ENCODE results near the gene KCNS3.
A peak's percentile ranks its signal among the peaks of the same experiment; 100 is the strongest.

The KCNS3 gene

DNA sequence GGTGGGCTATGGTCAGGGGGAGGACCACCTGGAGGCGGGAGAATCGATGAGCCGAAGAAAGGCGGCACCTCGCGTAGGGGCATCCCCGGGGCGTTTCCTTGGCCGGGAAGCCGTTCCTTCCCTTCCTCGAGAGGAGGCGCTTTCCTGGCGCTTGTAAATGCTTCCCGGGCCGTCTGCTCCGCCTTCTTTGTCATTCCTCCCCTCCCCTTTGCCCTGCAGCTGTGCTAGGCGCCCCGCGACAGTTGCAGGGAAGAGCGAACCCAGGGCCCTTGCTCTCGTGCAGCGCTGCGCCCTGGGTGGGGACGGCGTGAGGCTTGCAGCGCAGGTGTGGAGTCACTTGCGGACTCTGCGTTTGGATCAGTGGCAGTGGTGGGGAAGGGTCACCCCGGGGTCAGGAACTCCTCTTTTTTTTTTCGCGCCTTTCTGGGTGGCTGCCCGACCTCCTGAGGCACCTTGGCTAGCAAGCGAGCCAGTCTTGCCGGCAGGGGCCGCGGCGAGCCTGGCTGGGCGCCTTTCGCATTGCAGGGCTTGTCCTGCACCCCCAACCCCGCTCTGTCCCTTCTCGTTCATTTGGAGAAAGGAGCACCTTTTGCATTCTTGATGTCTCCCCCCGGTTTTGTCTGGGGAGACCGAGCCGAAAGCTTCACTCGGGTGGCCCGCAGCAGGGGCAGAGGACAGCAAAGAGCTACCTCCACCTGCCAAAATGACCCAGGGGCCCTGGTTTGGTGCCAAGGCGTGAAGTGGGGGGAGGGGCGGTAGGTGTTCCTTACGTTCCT is 858 bp downstream of the KCNS3 start:
- DNase-seq: no peak

DNA sequence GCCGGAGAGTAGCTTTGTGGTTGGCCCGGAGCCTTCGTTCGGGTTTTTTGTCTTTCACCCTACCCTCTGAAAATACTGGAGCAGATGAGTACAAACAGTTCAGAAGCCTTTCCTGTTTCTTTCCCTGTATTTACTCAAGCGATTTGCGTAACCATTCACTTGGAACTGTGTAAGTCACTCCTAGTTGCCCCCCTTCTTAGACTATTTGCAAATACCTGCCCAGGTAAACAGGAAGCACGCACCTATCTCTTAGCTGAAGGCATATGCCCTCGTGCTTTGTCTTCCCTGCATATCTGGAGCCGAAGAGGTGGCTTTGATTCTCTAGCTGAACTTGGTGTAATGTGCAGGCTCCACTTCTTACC is 1.4 kb downstream of the KCNS3 start:
- DNase-seq: no peak

DNA sequence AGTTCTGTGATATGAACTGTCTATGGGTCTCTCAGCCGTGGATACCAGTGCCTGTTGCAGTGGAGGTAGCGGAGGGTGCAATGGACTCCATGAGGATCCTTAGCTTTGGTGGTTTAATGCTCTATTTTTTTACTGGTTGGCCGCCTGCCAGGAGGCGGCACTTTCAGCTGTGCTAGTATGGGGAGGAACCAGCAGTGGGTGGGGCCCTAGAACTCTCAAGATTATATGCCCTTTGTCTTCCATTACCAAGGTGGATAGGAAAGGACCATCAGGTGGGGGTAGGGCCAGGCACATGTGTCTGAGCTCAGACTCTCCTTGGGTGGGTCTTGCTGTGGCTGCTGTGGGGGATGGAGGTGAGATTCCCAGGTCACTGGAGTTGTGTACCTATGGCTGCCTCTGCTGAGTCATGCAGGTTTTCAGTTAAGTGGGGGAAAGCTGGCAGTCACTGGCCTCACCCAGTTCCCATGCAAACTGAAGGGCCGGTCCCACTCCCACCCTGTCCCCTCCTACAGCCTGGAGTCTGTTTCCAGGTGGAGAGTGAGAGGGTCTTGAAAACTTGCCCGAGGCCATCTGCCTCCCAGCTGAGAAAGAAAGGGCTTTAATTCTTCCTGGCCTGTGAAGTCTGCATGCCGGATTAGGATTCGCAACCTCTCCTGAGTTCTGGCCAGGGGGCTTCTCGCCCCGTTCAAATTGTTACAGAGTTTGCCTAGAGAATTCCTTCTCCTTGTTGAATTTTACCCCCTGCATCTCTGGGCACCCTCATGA is 14.5 kb downstream of the KCNS3 start:
- DNase-seq: no peak

DNA sequence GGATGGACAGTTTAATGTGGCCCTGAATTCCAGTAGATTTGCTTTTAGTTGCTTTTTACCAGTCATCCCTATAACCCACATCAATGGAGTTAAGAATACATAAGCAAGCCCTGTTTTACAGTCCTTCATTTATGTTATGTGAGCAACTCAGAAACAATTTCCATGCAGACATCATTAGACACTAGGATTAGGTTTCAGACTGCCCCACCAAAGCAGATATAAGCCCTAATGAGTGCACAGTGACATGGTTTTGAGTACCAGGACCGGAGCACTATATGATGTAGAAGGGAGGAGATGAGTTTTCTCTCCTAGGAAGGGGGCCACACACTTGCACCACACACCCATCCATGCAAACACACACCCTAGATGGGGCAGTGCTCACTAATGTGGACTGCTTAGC is 15.5 kb downstream of the KCNS3 start:
- no peak for DNase-seq

DNA sequence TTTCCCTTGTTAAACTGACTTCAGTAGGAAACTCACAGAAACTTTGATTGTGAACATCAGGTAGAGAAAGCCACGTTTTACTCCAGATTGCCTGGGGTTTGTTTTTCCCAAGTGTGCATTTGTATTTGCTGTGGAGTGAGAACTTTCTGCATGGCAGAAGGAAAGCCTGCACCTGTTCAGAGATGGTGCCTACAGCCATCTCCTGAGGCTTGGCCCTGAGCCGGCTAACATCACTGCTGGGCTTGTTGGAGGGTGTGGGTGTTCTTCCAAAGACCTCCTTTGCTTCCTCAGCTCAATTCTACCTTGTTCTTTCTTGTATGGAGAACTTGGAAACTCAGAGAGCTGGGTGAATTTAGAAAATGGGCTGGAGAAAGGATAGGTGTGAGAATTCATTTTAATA is 16.1 kb downstream of the KCNS3 start:
- no peak for DNase-seq

DNA sequence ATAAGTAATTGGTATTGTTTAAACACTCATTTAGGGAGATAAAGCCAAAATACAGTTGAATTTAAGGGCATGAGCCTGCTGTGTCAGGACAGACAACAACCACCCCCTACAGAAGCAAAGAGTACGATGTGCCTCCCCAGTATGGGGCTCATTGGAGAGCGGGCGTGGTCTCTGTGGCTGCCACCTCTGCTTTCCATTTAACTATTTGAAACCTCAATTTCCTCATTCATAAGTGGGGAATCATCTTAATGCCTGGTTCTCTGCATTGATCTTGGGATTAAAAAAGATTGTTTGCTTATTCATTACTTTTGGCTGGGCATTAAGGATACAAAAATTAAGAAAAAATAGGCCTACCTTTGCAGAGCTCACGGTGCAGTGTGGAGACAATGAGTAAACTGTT is 21.4 kb downstream of the KCNS3 start:
- no peak for DNase-seq

DNA sequence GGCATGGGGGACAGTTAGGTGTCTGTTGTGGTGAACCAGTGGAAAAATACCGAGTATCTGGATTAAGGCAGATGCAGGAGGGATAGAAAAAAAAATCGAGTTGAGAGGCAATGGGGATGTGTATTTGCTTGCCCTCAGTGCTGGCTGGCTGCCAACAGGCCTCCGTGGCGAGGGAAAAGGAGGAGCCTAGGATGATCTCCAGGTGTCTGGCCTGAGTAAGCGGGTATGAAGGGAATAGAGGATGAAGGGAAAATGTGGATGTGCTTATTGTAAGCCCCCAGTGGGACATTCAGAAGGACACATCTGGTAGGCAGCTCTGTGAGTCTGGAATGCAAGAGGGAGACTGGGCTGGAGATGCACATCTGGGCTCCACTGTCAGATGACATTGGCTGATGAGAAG is 22.8 kb downstream of the KCNS3 start:
- no peak for DNase-seq

DNA sequence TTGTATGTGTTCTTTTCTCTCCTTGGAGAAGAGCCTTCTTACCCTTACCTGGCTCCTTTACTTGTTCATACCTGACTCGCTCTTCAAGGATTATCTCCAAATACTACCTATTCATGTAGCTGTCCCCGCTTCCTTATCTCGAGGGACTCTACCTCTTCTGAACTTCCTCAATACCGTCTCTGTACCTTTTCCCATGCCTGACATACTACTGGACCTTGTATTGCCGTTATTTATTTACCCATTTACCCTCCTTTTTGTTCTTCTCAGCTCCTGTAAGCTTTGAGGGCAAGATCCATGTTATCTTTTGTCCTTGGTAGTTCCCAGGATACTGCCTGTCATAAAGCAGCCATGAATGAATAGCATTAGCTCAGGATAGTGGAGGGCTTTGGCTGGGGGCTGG is 32.5 kb downstream of the KCNS3 start:
- no peak for DNase-seq

DNA sequence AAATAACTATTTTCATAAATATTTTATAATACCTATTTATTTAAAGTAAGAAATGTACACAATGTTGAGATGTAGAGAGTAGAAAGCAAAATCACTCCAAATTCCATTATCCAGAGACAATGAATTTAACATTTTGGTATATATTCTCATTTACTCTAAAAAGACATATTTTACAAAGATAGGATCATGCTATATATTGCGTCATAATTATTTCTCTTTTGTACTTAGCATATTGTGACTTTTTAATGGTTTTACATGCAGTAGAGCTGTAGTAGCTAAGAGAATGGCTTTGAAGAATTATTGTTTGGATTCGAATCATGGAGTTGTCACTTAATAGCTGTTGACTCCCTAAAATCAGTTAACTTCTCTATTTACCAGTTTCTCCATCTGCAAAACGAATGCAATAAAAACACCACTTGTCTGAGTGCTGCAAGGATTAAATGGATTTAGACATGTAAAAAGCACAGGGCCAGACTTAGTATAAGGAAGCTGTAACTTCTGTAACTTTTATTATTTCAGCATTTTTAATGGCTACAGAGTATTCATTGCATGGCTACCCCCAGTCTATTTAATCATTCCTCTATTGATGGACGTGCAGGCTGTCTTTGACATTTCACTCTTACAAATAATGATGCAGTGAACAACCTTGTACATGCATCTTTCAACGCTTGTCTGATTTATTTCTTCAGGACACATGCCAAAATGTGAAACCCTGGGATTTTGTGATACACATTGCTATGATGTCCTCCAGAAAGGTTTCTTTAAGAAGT is 33.2 kb downstream of the KCNS3 start:
- DNase-seq: no peak

DNA sequence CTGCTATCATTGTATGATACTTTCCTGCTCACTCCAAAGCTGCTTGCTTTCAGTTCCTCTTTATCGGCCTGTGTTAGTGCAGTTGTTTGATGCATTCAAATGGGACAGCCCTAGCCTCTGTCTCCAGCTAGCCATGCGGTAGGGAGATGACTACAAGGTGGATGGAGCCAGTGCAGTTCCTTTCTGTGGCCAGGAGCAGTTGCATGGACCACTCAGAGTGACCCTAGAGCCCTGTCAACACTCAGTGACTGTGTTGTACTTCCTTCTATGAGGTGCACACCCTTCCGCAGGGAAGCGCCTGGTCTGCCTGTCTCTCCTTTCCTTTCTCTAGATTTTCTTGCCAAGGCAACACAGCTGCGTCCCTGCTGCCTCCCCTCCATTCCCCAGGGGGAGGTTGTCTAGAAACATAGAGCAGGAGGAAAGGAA is 33.8 kb downstream of the KCNS3 start:
- no peak for DNase-seq

DNA sequence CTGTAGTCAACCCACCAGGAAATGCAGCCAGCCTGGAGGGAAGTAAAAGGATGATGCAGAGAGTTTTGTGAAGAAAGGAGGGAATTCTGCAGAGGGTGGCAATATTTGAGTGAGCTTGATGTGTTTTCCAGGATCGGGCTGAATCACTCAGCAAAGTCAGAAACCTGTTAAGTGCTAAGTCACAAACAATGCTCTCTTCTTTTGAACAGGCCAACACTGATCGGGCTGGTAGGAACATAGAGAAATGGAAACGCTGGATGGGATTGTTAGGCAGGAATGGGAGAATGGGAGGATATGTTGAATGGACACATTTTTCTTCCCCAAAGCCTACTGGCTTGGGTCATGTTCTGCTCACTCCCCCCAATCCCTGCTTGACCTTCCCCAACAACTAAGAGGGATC is 36.6 kb downstream of the KCNS3 start:
- no peak for DNase-seq

DNA sequence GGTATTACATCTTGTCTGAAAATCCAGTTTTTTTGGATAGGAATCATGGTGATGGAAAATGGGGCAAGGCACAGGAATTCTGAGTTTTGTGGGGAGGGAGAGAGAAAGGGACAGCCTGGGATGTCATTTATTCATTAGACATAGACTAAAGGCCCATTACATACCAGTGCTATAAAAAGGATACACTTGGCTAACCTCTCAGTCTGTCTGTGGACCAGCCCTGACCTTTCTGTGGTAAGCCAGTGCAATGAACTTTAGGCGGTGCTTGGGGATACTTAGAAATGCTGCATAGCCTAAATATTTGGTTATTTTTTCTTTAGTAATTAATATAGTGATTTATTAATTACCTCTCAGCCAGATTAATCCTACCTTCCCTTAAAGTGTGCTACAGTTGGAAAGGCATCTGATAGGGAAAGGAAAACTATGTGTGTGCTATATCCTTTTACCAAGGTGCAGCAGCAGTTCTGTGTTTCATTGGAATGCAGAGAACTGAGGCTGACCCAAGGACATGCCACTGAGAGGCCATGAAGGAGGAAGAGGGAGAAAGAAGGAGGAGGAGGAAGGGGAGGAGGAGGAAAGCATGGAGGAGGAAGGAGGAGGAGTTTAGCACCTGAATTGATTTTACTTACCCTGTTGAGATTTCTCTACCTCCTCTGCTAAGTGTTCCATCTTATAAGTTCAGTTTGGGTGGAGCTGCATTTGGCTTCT is 37.5 kb downstream of the KCNS3 start:
- no peak for DNase-seq

DNA sequence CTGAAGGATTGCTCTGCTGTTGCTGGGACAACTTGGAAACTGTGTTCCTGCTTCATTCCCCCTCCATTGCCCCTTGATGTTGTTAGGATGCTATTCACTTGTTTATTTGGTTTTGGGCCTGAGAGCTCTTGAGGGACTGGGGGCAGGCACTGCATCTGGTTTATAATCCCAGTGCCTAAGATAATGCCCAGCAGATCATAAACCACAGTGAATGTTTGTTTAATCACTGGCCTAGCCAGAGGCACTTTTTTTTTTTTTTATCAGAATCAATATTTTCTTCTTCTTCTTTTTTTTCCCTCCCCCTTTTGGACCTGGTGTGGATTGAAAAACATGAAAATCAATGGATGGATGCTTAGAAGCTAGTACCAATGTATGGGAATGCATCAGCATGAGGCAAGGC is 38.1 kb downstream of the KCNS3 start:
- no peak for DNase-seq

DNA sequence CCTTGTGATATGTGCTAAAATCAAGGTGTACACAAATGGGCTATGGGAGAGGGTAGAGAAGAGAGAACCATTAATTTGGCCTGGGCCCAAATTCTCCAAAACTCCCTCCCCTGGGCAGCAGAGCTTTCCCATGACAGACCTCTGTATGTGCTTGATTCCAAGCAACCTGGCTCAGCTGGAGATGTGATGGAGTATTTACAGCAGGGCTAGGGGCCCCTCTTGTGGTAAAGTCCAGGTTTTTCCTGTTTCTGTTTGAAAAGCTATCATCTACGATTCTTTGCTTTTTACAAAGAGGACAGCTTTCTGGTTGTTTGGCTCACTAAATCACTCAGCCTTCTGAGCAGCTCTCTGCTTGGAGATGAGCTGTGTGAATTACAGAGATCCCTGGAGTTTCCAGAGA is 40.3 kb downstream of the KCNS3 start:
- peak; percentile 3 for DNase-seq

DNA sequence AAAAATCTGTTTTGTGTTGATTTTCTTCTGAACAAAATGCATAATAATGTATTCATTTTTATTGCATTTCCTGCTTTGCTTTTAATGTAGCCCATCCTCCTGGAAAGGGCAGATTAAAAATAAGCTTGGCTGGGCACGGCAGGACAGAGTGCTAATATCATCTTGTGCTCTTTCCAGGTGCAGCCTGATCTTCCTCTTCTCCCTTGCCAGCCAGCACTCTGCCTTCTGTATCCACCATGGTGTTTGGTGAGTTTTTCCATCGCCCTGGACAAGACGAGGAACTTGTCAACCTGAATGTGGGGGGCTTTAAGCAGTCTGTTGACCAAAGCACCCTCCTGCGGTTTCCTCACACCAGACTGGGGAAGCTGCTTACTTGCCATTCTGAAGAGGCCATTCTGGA is 52.3 kb downstream of the KCNS3 start:
- DNase-seq: no peak

DNA sequence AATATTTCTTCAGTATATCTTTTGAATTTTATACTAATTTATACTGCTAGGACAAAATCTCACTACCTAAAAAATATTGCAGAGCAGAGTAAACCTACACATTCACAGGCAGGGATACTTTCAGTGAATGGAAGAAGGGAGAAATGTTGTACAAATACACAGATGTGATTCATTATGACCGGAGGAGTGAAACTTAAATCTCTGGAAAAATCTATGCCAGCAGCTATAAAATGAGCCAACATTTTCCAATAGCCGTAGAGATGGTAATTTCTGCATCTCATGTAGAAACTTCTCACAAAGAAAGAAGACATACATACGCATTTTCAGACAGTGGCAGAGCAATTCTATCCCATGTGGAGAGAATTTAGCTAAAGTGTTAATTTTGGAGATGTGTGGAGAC is 54.8 kb downstream of the KCNS3 start:
- no peak for DNase-seq

DNA sequence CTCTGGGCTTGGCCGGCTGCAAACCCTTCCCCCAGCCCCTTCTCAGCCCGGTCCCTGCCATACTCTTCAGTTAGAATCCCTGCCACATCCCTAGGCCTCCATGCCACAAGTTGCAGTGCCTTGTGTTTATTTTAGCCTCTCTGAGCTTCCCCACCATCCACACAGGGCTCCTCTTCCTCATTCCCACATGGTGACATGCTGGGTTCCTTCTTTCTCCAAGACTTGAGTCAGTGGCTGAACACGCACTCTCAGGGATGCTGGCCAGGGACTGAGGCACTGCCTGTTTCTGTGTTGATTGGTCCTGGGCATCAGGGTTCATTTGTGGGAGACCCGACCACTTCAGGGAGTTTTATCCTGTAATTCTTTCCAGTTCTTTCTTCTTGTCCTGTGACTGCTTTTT is 56.3 kb downstream of the KCNS3 start:
- no peak for DNase-seq

DNA sequence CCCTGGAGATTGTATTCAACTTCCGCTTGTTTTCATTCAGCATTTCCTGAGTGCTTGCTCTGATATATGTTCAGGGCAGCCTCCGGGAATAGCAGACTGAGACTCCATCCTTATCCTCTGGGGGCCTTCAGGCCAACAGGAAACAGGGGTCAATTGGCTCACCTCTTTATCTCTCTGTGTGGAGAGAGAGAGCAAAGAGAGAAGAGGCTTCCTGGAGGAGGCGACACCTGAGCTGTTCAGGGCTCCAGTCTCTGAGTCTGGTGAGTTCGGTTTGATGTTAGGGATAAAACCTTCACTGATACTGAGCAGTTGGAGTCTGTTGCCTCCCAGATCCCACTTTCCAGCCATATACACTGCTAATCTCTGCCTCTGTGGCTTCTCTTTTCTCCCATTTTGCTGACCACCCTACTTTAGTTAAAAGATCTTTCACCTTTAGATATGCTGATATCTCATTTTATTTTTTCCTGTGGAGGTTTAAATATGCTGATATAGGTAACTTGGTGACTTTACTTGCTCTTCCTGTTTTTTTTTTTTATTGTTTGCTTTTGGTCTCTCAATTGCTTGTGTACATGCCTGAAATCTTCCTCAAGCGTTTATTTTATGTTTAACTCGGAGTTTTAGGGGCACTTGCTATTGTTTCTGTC is 56.9 kb downstream of the KCNS3 start:
- DNase-seq: no peak

DNA sequence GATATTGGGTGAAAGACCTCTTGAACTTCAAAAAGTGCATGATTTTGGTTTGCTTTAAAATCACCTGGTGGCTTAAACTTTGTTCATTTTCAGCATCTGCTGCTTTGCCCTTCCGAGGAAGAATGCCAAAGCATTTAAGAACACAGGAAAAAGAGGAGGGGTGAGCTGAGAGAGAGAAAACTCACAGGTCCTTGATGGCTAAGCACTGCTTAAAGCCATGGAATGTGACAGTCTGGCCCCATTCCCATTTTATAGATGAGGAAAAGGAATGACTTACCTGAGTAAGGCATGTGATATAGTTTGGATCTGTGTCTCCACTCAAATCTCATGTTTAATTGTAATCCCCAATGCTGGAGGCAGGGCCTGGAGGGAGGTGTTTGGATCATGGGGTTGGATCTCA is 58.1 kb downstream of the KCNS3 start:
- DNase-seq: no peak

DNA sequence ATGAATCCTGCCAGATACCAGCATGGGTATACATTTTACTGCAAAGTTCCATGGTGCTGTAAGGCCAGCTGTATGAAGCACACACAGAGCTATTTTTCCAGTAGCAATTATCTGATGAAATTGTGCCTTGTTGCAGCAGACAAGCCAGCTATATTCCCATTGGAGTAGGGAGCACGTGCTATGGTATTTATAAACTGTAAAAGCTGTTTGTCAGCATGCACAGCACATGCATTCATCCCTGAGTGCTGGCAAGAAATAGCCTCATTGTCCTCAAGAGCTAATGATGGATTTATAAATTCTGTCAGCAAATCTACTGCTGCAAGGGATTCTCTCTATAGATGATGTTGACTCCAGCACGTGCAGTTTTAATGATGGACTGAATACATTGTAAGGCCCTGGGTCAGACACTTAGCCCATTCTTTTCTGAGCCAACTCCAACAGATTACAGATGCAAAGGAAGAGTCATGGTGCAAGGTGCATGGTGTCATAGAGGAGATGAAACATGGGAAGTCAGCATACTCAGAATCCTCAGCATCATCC is 61.7 kb downstream of the KCNS3 start:
- DNase-seq: no peak

DNA sequence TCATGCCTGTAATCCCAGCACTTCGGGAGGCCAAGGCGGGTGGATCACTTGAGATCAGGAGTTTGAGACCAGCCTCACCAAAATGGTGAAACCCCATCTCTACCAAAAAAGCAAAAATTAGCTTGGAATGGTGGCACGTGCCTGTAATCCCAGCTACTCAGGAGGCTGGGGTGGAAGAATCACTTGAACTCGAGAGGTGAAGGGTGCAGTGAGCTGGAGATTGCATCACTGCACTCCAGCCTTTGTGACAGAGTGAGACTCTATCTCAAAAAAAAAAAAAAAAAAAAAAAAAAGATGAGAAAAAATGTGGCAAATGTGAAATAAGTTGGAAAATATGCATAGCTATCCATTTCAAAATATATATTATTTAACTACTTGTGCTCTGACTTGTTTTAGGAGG is 65.0 kb downstream of the KCNS3 start:
- no peak for DNase-seq

DNA sequence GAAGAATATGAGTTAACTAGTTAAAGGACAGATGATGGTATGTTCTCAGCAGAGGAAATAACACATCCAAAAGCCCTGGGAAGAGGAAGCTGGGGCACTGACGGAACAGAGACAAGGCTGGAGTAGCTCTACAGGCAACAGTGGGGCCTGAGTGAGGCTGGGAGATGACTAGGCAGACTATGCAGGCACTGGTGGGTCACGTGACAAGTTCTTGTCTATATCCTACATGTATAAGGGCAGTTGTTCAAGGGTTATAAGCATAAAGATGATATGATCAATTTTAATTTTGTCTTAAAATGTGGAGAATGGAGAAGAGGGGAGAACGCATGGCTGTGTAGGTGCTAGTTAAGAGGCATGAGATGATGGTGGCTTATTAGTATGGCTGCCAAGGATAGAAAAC is 68.6 kb downstream of the KCNS3 start:
- no peak for DNase-seq

DNA sequence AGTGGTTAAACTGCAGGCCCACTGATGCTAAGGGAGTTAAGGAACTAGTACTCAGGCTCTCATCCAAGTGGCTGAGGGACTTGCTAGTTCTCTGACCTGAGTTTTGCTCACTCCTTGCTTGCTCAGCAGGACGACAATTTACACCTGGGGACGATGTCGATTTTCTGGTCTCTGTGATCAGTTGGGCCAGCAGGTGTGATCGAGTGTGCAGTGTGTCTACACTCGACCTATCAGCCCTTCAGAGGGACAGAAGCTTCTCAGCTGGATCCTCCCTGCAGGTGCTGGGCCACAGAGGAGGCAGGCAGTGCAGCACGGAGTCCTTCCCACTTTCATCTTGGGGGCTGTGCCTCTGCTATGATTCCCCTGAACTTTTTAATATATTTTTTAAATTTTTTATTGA is 71.5 kb downstream of the KCNS3 start:
- DNase-seq: no peak
